Stimulated activated CD8-positive, alpha-beta memory T cell treated with anti-CD3 and anti-CD28 coated beads, Interleukin-4, amount 100 ng/mL, for 24 hours (primary cell): ENCODE data around the gene ANKMY1.

Experiments used
- DNase-seq: peaks from one replicate; pipeline ENCODE4 v3.0.0-alpha.2; 2020; ENCODE audit warnings: low read depth

The ANKMY1 gene

GRCh38 chr2:240472078-240472790, 85.6 kb downstream of the ANKMY1 start:
- DNase-seq, result no peak

DNA sequence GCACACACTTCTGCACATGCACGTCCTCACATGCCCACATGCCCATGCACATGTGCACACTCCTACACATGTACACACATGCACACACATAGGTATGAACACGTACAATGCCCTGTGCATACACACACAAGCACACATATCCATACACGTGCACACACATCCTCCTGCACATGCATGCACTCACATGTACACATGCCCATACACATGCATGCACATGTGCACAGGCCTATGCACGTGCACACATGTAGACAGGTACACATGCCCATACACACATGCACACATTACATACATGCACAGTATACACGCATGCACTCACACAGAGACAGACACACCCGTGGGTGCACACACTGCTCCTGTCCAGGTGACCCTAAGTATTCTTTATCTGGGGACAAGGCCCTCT, 88.0 kb downstream of the ANKMY1 start:
- no peak for DNase-seq

GRCh38 chr2:240469239-240469636, 88.5 kb downstream of the ANKMY1 start:
- DNase-seq, result no peak

DNA sequence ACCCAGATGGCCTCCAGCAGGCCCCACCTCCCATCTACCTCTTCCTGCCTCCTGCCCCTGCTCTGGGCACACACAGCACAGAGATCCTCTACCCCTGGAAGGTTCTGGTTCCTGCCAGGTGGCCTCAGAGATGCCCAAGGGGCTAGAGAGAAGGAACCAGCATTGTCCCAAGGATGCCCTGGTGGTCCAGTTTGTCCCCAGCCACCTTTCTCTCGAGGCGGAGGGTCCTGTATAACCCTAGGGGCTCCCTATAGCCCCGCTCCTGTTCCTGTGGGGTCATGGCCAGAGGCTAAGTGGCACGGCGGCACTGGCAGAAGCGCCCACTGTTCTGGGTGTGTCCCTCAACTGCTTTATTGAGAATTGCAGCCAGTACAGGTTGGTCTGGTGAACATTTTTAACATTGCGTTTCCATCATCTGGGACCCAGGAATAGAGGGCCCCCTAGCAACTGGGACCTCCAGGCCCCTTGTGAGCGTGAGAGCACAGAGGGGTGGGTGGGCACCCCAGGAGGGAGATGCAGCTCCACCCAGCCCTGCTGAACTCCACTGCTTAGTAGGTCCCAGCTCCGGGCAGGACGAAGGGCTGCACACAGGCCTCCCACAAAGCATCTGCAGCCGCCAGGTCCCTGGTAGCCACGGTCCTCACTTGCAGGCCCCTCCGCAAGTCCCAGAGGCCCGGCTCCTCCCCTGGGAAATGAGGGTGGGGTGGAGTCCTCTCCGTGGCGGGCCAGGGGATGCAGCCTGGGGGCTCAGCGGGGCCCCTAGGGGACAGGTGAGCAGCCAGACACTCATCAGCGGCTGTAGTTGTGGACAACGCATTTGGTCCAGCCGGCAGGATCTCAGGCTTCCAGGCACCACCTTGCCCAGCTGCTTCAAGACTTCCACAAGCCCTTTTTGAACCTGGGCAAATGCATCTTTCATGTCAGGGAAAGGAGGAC, 89.2 kb downstream of the ANKMY1 start:
- DNase-seq, result no peak

DNA sequence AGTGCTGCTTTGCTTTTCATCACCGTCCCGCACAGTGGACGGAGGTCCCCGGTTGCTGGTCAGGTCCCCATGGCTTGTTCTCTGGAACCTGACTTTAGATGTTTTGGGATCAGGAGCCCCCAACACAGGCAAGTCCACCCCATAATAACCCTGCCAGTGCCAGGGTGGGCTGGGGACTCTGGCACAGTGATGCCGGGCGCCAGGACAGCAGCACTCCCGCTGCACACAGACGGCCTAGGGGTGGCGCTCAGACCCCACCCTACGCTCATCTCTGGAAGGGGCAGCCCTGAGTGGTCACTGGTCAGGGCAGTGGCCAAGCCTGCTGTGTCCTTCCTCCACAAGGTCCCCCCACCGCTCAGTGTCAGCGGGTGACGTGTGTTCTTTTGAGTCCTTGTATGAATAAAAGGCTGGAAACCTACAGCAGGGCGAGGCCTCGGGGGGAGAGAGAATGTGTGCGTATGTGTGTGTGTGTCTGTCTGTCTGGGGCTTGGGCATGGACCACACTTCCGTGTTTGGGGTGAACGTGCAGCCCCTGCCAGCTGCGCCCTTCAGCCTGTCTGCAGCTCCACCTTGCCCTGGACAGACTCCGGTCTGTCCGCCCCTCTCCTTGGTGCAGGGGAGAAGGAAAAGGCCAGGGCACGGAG, 90.0 kb downstream of the ANKMY1 start:
- DNase-seq, result no peak

- no peak for DNase-seq
These were observed 90.6 kb downstream of the ANKMY1 start for GRCh38 chr2:240467149-240467642.

GRCh38 chr2:240466579-240467148, 91.1 kb downstream of the ANKMY1 start:
- no peak for DNase-seq

DNA sequence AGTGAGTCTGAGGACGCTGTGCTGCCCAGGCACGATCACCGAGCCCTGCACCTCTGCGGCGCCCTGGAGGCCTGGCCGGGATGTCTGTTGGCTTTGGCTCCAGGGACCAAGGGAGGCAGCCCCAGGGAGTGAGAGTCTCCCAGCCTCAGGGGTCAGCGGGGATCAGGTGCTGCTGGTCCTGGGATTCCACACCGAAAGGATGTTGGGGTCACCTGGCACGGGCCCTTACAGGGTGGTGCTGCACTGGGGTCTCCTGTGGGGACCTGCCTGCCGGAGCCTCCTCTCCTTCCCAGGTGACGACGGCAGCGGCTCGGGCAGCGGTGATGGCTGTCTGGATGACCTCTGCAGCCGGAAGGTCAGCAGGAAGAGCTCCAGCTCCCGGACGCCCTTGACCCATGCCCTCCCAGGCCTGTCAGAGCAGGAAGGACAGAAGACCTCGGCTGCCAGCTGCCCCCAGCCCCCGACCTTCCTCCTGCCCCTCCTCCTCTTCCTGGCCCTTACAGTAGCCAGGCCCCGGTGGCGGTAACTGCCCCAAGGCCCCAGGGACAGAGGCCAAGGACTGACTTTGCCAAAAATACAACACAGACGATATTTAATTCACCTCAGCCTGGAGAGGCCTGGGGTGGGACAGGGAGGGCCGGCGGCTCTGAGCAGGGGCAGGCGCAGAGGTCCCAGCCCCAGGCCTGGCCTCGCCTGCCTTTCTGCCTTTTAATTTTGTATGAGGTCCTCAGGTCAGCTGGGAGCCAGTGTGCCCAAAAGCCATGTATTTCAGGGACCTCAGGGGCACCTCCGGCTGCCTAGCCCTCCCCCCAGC, 91.8 kb downstream of the ANKMY1 start:
- DNase-seq, result no peak

GRCh38 chr2:240465268-240465764, 92.5 kb downstream of the ANKMY1 start:
- DNase-seq, result no peak

DNA sequence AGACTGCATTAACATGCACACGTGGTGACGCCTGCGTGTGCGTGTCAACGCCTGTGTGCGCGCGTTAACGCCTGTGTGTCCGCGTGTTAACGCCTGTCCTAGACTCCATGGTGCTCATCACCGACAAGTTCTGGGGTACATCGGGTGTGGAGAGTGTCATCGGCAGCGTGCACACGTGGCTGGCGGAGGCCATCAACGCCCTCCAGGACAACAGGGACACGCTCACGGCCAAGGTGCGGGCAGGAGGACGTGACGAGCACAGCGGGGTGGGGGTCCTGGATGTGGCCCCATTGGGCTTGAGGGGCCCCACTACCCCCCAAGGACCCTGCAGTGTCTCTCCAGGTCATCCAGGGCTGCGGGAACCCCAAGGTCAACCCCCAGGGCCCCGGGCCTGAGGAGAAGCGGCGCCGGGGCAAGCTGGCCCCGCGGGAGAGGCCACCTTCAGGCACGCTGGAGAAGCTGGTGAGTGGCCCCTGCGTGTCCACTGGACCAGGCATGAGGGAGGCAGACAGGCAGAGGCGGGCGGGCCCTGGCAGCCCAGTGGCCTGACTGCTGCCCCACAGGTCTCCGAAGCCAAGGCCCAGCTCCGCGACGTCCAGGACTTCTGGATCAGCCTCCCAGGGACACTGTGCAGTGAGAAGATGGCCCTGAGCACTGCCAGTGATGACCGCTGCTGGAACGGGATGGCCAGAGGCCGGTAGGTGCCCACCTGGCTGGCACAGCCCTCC, 93.1 kb downstream of the ANKMY1 start:
- no peak for DNase-seq

GRCh38 chr2:240463866-240464481, 93.8 kb downstream of the ANKMY1 start:
- no peak for DNase-seq

DNA sequence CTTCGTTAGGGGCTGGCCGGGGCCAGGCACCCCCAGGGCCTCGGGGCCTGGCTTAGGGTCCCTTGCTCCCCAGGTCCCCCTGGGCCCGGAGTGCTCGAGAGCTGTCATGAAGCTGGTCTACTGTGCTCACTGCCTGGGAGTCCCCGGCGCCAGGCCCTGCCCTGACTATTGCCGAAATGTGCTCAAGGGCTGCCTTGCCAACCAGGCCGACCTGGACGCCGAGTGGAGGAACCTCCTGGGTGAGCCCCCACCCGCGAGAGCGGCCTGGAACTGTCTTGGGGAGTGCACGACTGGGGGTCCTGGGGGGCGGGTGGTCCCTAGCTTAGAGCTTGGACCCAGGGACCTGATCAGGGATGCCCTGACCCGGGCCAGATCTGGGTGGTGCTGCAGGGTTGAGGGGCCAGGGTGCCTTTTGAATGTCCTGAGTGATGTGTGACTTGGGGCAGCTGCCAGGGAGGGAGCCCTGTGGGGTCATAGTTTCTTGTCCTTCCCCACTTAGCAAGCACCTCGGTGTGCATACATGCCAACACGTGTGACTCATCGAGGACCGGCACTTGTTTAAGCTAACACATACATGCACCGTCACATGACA, 94.4 kb downstream of the ANKMY1 start:
- DNase-seq, result no peak

DNA sequence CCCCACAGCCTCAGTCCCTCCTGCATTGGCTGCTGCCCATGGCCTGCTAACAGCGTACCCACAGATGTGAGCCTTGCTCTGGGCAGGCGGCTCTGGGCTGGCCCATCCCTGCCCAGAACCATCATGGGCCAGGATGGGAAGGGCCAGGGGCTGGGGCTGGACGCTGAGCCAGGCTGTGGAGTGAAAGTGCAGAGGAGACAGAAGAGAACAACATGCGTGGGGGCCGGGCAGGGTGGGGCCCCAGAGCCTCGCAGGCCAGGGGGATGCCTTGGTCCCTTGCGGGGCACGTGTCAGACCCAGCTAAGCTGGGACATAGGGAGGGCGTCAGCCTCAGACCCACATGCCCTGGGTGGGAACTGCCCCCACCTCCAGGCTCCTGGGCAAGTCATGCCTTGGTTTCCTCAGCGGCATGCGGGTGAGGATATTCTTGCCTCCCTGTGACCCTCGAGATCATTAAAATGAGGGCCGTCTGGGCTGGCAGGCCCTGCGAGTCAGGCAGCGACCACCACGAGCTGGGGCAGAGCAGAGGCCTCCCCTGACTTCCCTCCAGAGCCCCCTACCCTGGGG, 95.0 kb downstream of the ANKMY1 start:
- no peak for DNase-seq

DNA sequence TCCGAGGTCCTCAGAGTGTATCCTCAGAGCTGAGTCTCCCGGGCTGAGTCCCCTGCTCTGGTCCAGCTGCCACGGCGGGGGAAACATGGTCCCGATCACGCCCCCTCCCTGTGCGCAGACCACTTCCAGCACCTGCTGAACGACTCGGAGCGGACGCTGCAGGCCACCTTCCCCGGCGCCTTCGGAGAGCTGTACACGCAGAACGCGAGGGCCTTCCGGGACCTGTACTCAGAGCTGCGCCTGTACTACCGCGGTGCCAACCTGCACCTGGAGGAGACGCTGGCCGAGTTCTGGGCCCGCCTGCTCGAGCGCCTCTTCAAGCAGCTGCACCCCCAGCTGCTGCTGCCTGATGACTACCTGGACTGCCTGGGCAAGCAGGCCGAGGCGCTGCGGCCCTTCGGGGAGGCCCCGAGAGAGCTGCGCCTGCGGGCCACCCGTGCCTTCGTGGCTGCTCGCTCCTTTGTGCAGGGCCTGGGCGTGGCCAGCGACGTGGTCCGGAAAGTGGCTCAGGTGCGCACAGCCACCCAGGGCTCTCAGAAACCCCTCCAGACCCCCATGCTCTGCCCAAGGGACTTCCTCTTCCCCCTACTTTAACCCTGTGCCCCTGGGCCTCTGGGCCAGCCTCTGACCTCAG, 95.6 kb downstream of the ANKMY1 start:
- no peak for DNase-seq

DNA sequence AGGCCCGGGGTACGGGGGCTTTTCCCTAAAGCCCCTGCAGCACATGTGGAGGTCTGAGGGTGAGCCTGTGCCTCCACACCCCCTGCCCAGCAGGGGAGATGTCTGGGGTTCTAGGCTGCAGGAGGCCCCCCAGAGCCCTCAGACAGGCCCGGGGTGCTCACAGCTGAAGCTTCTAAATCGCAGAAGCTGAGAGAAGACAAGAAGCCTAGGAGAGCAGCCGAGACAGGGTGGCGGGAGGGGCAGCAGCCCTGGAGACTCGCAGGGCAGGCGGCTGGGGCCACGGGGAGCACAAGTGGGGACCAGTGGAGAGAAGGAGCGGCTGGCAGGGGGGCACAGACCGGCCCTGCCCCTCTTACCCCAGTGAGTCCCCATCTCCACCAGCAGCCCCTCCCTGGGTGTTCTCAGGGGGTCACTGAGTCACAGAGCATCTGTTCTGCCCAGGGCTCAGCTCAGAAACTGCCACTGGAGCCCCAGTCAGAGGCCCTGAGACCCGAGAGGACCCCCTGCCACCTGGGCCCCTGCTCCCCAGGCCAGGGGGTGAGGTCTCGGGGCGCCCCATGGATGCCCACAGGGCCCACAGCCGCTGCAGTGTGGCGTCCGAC, 96.2 kb downstream of the ANKMY1 start:
- no peak for DNase-seq

- no peak for DNase-seq
These were observed 96.9 kb downstream of the ANKMY1 start for GRCh38 chr2:240460781-240461431.

DNA sequence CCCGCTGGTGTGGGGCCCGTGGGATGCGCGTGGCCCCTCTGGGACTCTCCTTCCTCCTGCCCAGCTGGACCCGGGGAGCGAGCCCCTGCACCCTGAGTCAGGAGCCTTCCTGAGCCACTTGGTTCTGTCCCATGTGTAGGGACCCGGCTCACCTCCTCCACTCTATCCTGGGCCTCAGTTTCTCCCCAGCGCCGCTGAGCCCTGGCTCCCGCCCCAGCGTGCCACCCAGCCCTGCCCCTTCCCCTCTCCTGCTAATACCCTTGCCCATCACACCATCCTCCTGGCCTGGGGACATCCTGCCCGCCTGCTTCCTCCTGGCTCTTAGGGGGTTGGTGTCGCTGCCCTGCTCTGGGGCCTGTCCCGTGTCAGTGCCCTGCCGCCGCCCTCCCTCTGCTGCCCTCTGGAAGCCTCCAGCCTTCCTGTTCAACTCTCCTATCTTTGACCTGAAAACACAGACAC, 97.5 kb downstream of the ANKMY1 start:
- DNase-seq, result no peak
